Thoracic aorta (tissue), 2 donors: ENCODE measurements around the gene ANTXR1. TPM values are rescaled to one million over a fixed set of nuclear protein-coding genes. Genes with fewer than 3 reads are reported as not detected.
A peak's percentile ranks its signal among the peaks of the same experiment; 100 is the strongest.

Experiments used
- ATAC-seq: fragments of 150-250 bp; one replicate; pipeline ENCODE4 v1.8.0; 2017; ENCODE audit warnings: low read depth; ENCODE audit not compliant: insufficient number of reproducible peaks, low FRiP score
- DNase-seq: peaks from one replicate; pipeline ENCODE4 v3.0.0-alpha.2; 2020; ENCODE audit warnings: low spot score
- H3K27ac ChIP-seq, 2 donors: fragments of 200-600 bp; sonication (generic); 1 replicate in 1 of 2; 2 replicates in 1 of 2; pipeline ENCODE4 v1.5.1; 2016; ENCODE audit warnings: mild to moderate bottlenecking in 2 of 2, moderate library complexity in 2 of 2
- H3K27me3 ChIP-seq: fragments of 200-600 bp; sonication (generic); replicated peaks from 2 replicates; pipeline ENCODE4 v1.6.0; 2016; ENCODE audit warnings: mild to moderate bottlenecking; ENCODE audit not compliant: insufficient read depth
- H3K36me3 ChIP-seq: fragments of 200-600 bp; sonication (generic); one replicate; pipeline ENCODE4 v1.5.1; 2016
- H3K4me1 ChIP-seq, 2 donors: fragments of 200-600 bp; sonication (generic); 1 replicate in 1 of 2; 2 replicates in 1 of 2; pipeline versions ENCODE4 v1.5.1 to v1.6.0; 2016; ENCODE audit warnings: low read depth in 2 of 2, mild to moderate bottlenecking in 1 of 2; ENCODE audit not compliant: control insufficient read depth in 1 of 2
- H3K4me3 ChIP-seq: fragments of 200-600 bp; sonication (generic); 2 replicates; pipeline ENCODE4 v1.5.1; 2016; ENCODE audit warnings: mild to moderate bottlenecking
- H3K9me3 ChIP-seq: fragments of 200-600 bp; sonication (generic); 2 replicates; pipeline ENCODE4 v1.5.1; 2016
- total RNA-seq, 2 donors: library from RNA; depleted of rRNA; stranded (reverse); fragments of >200 nt; gene quantifications; one replicate each; pipeline versions ENCODE4 v1.1.0 to v1.2.3, GENCODE V29; 2016
- TF ChIP-seq, protein P1 (sequence below): fragments of 200-600 bp; sonication (generic); IDR thresholded peaks from one replicate; pipeline ENCODE4 v1.5.1; 2019; ENCODE audit warnings: antibody characterized with exemption

Gene ANTXR1
- total RNA-seq, 2 donors from 2014 or later = 253 to 313 TPM

DNA sequence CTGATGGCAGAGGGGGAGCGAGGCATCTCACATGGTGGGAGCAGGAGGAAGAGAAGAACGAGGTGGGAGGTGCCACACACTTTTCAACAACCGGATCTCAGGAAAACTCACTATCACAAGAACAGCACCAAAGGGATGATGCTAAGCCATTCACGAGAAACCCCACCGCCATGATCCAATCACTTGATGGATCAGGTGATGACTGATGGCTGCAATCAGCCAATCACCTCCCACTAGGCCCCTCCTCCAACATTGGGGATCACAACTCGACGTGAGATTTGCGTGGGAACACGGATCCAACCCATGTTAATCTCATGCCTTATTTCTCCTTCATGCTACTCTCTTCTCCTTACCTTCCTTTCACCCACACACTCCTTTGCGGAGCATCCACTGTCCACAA is 143.6 kb downstream of the ANTXR1 start:
- Histone ChIP-seq H3K36me3 (no peaks in the 10 kb centered on the region), H3K4me1 (peaks cover 32 to 53% of the 10 kb centered on the region in 2 donors), H3K27me3 (no peaks in the 10 kb centered on the region), H3K4me3 (no peak overlapping the region), H3K27ac (peak overlapping the region in 1 of 2 donors; percentile 77), H3K9me3 (no peaks in the 10 kb centered on the region)
- DNase-seq = no peak
- no peak for ATAC-seq
- TF ChIP-seq, protein P1, sequence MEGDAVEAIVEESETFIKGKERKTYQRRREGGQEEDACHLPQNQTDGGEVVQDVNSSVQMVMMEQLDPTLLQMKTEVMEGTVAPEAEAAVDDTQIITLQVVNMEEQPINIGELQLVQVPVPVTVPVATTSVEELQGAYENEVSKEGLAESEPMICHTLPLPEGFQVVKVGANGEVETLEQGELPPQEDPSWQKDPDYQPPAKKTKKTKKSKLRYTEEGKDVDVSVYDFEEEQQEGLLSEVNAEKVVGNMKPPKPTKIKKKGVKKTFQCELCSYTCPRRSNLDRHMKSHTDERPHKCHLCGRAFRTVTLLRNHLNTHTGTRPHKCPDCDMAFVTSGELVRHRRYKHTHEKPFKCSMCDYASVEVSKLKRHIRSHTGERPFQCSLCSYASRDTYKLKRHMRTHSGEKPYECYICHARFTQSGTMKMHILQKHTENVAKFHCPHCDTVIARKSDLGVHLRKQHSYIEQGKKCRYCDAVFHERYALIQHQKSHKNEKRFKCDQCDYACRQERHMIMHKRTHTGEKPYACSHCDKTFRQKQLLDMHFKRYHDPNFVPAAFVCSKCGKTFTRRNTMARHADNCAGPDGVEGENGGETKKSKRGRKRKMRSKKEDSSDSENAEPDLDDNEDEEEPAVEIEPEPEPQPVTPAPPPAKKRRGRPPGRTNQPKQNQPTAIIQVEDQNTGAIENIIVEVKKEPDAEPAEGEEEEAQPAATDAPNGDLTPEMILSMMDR = no peak

DNA sequence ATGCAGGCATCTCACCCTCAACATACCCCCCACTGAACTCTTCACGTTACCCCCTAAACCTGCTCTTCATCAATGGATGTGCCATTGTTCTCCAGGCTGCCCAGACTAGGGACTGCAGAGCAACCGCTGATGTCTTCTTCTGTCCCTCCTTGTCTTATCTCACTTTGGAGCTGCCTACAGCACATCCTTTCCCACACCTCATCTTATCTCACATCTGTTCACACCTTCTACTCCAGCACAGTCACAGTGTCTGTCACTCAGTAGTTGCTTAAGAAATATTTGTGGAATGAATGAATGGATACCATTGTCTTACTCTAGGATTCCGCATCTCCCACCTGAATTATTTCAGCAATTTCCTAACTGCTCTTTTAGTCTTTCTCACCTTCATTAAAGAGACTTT is 144.5 kb downstream of the ANTXR1 start:
- DNase-seq = no peak
- no peak for ATAC-seq
- Histone ChIP-seq H3K9me3 (no peaks in the 10 kb centered on the region), H3K4me1 (peaks cover 33 to 53% of the 10 kb centered on the region in 2 donors), H3K27me3 (no peaks in the 10 kb centered on the region), H3K36me3 (no peaks in the 10 kb centered on the region), H3K27ac (peak overlapping the region in 1 of 2 donors; percentile 23), H3K4me3 (no peak overlapping the region)
- TF ChIP-seq, protein P1 = no peak

DNA sequence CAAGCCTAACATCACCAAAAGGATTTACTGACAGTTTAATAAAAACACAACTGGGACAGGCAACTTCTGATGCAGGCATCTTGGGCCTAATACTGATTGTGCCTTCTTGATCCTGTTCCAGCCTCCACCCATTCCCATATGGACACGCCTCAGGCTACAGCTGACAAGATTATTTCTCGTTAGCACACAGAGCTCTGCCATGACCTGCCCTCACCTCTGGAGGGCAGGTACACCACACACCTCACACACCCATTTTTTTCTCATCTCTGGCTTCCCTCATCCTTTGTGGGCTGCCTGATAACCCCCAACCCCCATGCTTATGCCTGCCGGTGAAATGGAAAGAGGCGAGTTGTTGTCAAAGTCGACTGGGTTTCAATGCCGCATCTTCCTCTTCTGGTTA is 147.0 kb downstream of the ANTXR1 start:
- DNase-seq = no peak
- TF ChIP-seq, protein P1 = no peak
- Histone ChIP-seq H3K4me3 (no peak overlapping the region), H3K9me3 (no peaks in the 10 kb centered on the region), H3K27me3 (no peaks in the 10 kb centered on the region), H3K27ac (peak overlapping the region; percentile 0 to 85), H3K4me1 (peaks cover 32 to 52% of the 10 kb centered on the region in 2 donors), H3K36me3 (no peaks in the 10 kb centered on the region)
- no peak for ATAC-seq

DNA sequence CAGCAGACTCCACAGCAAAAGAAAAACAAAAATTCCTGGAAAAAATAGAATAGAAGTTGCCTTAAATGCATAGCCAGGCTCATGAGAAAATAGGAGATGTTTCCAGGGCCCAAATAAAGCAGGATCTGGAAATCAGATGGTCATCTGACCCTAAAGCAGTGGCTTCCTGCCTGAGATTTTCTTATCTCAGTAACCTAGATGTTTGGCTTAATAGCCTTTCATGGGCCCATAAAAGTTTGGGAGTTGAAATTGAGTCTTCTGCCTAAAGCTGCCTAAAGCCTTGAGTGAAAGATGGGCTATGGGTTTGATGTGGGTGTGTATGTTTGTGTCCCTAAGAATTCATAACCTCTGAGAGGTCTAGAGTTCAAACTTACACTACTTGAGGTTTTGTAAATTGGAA is 149.1 kb downstream of the ANTXR1 start:
- peaks cover 44 to 68% of the 10 kb centered on the region in 2 donors for H3K4me1 ChIP-seq
- no peaks in the 10 kb centered on the region for H3K27me3 ChIP-seq
- DNase-seq = no peak
- no peaks in the 10 kb centered on the region for H3K9me3 ChIP-seq
- peak overlapping the region; percentile 85 to 91 for H3K27ac ChIP-seq
- no peak overlapping the region for H3K4me3 ChIP-seq
- TF ChIP-seq, protein P1 = no peak
- no peaks in the 10 kb centered on the region for H3K36me3 ChIP-seq
- no peak for ATAC-seq

DNA sequence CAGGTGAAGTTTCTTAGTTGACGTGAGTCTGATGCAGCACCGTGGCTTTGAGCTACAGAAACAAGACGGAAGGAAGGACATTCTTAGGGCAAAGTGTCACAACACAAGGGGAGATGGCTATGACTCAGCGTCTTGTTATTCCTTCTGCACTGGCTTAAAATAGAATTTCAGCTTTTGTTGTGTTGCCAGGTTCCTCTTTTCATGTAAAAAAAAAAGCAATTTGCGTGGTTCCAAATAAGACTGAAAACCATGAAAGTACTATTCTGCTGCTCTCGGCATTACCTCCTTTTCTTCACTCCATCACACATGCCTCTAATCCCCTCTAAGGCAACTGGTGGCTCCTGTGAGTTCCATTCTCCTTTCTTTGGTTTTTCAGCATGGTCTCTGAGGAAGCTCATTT is 150.1 kb downstream of the ANTXR1 start:
- peak overlapping the region; percentile 85 to 91 for H3K27ac ChIP-seq
- TF ChIP-seq, protein P1 = no peak
- ATAC-seq = peak; percentile 85

More for the DNA sequence above, 150.1 kb downstream of the ANTXR1 start:
- Histone ChIP-seq H3K4me3 (peak overlapping the region; percentile 44), H3K4me1 (peaks cover 55 to 78% of the 10 kb centered on the region in 2 donors), H3K27me3 (no peaks in the 10 kb centered on the region), H3K9me3 (no peaks in the 10 kb centered on the region), H3K36me3 (no peaks in the 10 kb centered on the region)
- DNase-seq = no peak
